CD4-positive, alpha-beta T cell treated with Interferon gamma for 1 hour (primary cell): ENCODE measurements around the gene GCSAM.

Experiments
- DNase-seq: peaks from one replicate; pipeline ENCODE4 v3.0.0-alpha.2; 2020

The GCSAM gene

DNA sequence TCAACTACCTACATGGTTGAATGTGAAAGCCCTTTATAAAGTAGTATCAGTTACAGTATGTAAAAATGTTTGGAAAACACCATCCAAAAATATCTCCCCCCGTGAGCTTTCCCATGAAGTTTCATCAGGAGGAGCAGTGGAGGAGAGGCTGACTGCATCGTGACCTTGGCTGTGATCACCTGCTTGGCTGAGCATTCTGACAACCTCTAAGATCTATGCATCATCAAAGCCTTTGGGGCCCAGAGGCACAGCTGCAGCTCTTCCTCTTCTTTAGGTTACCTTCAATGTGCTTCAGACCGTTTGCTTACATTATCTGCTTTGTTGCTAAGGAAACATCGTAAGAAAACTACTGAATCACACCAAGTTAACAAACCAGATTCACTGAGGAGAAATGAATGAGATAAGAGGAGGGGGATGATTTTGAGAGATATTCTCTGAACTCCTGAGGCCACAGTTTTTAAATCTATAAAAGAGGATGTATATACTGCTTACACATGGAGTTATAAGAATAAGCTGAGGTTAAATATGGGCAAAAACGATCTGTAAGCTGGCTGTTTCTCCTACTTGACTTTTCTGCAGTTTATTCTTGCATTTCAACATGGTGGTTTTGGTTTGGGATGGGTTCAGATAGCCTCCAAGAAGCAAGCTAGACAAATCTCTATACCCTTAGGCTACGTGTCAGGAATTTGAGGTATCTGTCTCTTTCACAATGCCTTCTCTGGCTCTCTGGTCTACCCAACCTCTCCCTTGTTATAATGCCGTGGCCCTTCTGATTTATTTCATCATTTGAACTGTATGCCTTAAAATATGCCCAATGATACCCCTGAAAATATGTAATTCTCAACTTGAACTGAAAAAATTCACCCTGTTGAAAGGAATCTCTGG lies 4.0 kb downstream of the GCSAM start:
- DNase-seq, result peak; percentile 81

GRCh38 chr3:112127522-112128494 lies 5.2 kb downstream of the GCSAM start:
- no peak for DNase-seq

DNA sequence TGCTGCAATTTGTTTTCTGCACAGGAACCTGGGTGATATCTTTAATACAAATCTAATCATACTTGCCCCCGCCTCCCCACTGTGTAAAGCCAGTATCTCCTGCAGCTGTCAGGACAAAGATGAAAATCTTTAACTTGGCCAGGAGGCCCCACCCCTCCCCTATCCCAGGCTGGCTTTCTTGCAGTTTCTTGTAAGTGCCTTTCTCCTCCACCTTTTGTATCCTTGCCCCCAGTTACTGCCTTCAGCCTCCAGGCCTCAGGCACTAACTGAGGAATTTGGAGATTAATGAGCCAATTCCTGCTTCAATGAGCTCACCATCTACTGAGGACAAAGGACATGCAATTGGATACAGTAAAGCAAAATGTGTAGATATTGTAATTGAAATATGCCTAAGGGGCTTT lies 6.5 kb downstream of the GCSAM start:
- no peak for DNase-seq

GRCh38 chr3:112124907-112125607 lies 8.0 kb downstream of the GCSAM start:
- DNase-seq, result no peak

DNA sequence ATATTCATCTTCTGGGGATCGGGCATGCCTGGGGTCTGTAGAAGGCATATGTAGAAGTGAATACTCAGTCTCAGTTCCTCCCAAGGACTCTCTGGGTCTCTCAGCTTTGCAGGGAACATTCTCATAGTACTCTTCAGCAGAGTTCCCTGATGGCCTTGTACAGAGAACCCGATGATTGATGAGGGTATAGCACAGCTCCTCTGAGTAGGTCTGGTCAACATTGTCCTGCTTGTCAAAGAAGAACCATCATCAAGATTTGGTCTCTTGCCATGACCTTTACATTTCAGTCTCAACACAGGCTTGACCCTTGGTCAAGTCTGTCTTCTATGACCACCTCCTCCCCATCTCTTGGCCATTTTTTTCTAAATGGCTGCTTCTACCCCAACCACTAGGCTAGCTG lies 9.5 kb downstream of the GCSAM start:
- DNase-seq, result no peak

- DNase-seq, result no peak
Measured at GRCh38 chr3:112122870-112123269, 10.2 kb downstream of the GCSAM start.

DNA sequence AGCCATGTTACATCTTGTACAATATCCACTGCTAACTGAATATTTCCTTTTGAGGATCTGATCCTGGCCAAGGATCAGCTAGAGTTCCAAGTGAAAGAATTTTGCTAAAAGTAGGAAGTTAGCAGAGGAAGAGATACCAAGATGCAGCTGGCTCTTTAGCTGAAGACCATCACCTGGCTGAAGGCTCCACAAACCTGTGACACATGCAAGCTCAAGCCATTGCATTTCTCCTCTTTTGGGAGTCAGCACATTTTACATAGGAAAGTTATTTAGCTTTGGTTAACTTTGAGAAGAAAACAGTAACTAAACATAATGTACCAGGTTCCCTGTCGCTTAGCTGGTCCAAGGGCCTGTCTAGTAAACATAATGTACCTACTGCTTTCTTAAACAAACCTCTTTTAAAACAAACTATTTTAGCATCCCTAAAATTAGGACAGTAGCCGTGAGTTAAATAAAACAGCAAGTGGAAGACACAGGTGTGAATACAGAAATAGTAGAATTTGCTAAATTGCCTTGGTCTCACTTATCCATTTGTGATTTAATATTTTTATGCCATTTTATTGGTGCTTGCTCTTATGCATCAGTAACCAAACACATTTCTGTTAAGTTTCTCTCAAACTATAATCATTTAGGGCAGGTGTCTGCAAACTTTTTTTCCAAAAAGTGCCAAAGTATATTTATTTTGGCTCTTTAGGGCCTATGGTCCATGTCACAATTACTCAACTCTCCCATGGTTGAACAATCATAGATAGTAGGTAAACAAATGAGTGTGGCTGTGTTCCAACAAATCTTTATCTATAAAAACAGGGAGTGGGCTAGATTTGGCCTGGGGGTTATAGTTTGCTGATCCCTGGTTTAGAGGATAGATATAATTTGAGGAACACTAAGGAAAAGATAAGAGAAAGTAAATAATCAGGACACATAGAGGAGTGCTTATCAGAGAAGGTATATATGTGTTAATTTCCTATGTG lies 11.2 kb downstream of the GCSAM start:
- DNase-seq, result no peak

DNA sequence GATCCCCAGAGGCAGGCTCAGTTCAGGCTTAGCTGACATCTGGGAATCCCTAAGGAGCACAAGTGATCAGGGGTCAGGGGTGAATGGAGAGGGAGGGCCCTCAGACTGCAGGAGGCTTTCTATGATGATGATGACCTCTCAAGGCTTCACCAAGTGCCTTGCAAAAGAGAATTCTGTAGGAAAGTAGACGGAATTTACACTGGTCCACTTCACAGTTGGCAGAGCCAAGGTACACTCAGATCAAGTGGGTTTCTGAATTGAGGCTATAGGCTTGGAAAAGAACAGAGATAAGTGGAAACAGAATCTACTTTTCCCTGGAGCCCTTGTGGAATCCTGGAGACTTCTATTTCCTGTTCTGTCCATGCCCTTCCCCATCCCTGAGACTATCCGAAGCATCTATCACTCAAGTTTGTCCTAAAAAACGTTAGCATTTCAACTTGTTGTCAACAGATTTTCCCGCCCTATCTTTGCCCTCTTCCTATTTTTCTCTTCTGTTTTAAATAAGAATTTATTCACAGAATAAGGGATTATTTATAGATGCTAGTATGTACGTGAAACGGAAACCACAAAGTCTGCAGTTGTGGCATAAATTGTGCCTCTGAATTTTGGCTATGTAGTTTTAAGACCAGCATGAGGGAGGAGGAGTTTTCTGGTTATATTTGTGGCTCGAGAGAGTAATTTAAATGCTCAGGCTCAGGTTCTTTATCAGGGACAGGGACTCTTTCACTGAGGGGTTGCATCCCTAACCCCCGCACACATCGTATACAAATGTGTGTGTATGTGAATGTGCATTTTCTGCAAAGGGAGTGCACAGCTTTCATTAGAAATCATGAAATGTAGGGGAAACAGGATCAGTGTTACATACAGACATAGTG lies 12.8 kb downstream of the GCSAM start:
- no peak for DNase-seq

- DNase-seq, result peak; percentile 57
Measured at GRCh38 chr3:112117841-112118571, 15.0 kb downstream of the GCSAM start.

DNA sequence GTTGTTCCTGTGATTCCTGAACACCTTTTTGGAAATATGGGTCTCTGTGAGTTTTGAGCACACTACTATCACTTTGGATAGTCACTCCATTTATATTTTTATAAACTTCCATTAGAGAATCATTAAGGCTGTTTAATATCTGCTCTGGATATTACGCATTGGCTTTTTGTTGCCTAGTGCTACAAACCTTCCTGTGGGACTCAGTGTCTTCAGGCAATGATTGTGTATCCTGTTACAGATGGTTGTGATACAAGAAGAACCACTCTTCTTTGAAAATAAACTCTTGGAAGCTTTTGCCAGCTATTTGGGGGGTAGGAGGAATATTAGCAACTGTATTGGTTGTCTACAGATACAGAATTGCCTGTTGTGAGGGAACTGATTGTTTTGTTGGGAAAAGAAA lies 15.6 kb downstream of the GCSAM start:
- DNase-seq, result no peak

DNA sequence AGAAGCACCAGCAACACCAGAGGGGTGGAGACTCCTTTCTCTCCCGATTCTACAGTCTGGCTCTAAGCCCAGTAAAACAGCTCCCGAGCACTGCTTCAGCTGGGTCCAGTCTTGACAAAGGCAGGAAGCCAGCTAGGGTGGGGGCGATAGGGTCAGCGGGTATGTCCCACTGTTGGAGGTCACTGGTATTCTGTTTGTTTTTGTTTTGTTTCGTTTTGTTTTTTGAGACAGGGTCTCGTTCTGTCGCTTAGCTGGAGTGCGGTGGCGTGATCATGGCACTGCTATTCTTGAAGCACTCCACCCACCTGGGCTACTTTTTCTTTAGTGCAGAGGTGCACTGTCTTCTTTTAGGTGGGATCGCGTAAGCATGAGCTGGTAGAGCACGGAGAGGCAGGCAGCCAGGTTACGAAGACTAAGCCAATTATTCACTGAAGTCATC lies 16.3 kb downstream of the GCSAM start:
- DNase-seq, result no peak

DNA sequence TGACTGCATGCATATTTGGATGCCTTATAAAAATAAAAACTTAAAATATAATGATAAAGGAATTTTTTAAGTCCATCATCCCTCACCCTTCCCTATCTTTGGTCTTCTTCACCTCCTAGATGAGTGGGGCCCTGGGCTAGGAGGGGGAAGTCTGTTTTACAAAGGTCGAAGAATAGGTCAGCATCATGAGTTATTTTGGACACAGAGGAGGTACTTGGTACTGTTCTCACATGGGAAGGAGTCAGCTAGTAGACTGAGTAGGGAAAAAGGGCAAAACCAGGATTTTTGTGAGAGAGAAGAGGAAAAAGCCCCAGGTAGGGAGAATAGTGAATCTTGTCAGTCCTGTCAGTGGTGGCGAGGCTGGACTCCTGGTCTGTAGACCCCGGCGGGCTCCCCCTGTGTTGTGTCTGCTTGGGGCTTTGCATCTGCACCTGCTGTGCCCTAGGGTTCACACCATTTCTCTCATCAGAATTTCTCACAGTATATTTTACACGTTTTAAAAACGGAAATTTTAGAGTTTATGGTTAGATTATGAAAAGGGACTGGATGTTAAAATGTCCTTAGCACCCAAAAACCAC lies 17.2 kb downstream of the GCSAM start:
- no peak for DNase-seq

DNA sequence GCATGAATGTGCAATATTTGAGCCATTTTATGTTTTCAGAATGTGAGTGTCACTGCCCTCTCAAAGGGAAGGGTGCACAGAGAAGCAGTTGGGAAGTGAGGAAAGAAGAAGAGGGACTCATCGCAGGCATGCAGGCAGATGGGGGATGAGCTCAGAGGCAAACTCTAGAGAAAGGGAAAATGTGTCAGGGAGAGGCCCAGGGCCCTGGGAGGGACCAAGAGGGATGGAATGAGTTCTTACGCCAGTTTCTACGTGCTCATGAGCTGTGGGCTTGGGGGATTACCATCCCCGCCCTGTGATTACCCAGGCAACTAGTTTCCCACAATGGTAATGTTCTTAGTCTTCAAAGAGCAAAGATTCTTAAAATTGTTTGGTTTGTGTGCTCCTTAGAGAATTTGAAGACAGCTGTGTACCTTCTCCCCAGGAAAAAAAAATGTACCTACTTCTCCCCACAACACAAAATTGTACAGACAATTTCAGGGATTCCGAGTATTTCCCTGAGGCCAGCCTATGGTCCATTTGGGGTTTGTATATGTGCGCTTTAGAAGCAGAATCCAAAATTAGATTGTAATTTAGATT lies 17.8 kb downstream of the GCSAM start:
- no peak for DNase-seq

DNA sequence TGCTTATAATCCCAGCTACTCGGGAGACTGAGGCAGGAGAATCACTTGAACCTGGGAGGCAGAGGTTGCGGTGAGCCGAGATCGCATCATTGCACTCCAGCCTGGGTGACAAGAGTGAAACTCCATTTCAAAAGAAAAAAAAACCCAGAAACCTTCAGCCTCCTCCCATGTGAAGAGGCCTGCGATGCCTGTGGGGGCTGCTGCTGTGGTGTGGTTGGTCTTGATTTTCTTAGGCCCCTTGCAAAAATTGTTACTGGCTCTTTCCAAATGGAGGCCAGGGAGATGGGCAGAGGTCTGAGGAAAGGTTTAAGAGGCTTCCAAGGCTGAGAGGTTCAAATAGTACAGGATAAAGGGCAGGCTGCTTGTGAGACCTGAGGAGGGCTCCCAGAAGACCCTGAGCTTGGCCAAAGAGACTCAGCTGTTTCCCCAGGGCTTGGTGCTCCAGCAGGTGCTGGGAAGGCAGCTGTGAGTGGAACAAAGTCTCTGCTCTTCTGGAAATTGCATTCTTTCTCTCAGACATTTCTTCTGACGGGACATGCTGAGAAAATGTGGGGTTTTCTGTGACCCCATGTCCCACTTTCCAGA lies 18.4 kb downstream of the GCSAM start:
- DNase-seq, result no peak

- peak; percentile 71 for DNase-seq
Measured at GRCh38 chr3:112111785-112112402, 21.2 kb downstream of the GCSAM start.

DNA sequence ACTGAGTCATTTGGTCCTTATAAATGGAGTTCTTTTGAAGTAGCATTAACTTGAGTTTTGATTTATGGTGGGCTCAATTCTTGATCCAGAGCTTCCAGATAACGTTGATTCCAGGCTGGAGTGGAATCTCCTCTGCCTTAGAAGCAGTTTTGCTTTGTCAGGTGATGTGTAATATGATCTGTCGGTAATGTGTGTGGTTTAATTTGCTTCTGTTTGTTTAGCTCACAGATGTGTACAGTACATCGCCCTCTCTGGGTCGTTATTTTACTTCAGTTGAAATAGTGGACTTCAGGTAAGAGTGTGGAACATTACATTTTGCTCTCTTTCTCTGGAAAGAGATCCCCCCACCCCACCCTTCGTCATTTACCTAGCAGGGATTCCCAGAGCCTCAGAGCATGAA lies 23.7 kb downstream of the GCSAM start:
- no peak for DNase-seq

GRCh38 chr3:112104774-112105173 lies 28.3 kb downstream of the GCSAM start:
- no peak for DNase-seq

- DNase-seq, result no peak
Measured at GRCh38 chr3:112101916-112102315, 31.1 kb downstream of the GCSAM start.
